Hepatocyte (in vitro differentiated cells): ENCODE measurements around the gene IFFO2. TPM values are rescaled to one million over a fixed set of nuclear protein-coding genes. Genes with fewer than 3 reads are reported as not detected.

Experiments
- DNase-seq: peaks from one replicate; pipeline ENCODE4 v3.0.0-alpha.2; 2016; ENCODE audit warnings: low spot score
- H2AFZ ChIP-seq: fragments of 200-600 bp; sonication (generic); 2 replicates; pipeline ENCODE4 v1.6.0; 2016; ENCODE audit warnings: antibody characterized with exemption, mild to moderate bottlenecking
- H3K27ac ChIP-seq: fragments of 200-600 bp; sonication (generic); 2 replicates; pipeline ENCODE4 v1.5.1; 2016; ENCODE audit warnings: mild to moderate bottlenecking
- H3K27me3 ChIP-seq: fragments of 200-600 bp; sonication (generic); 2 replicates; pipeline ENCODE4 v1.6.1; 2016
- H3K36me3 ChIP-seq: fragments of 200-600 bp; sonication (generic); replicated peaks from 2 replicates; pipeline ENCODE4 v1.5.1; 2016; ENCODE audit warnings: low read depth; ENCODE audit not compliant: insufficient read depth
- H3K4me1 ChIP-seq: fragments of 200-600 bp; sonication (generic); 2 replicates; pipeline ENCODE4 v1.5.1; 2016; ENCODE audit warnings: mild to moderate bottlenecking, moderate library complexity; ENCODE audit not compliant: insufficient read depth
- H3K4me2 ChIP-seq: fragments of 200-600 bp; sonication (generic); 2 replicates; pipeline ENCODE4 v1.6.0; 2016
- H3K4me3 ChIP-seq: fragments of 200-600 bp; sonication (generic); 2 replicates; pipeline ENCODE4 v1.5.1; 2016; ENCODE audit warnings: mild to moderate bottlenecking
- H3K79me2 ChIP-seq: fragments of 200-600 bp; sonication (generic); 2 replicates; pipeline ENCODE4 v1.6.0; 2017; ENCODE audit warnings: mild to moderate bottlenecking
- H3K9me2 ChIP-seq: fragments of 200-600 bp; sonication (generic); replicated peaks from 2 replicates; pipeline ENCODE4 v1.6.0; 2017; ENCODE audit warnings: mild to moderate bottlenecking; ENCODE audit not compliant: insufficient read depth
- H3K9me3 ChIP-seq: fragments of 200-600 bp; sonication (generic); 2 replicates; pipeline ENCODE4 v1.5.1; 2016; ENCODE audit warnings: low read depth, mild to moderate bottlenecking
- H4K20me1 ChIP-seq: fragments of 200-600 bp; sonication (generic); 2 replicates; pipeline ENCODE4 v1.6.0; 2016; ENCODE audit warnings: mild to moderate bottlenecking; ENCODE audit not compliant: insufficient read depth, poor library complexity, severe bottlenecking
- CTCF ChIP-seq: fragments of 200-600 bp; sonication (generic); IDR thresholded peaks from 2 replicates; pipeline ENCODE4 v1.5.1; 2016; ENCODE audit warnings: antibody characterized with exemption, mild to moderate bottlenecking; ENCODE audit not compliant: poor library complexity
- EZH2 ChIP-seq: fragments of 200-600 bp; sonication (generic); IDR thresholded peaks from 2 replicates; pipeline ENCODE4 v1.6.1; 2016; ENCODE audit warnings: antibody characterized with exemption, mild to moderate bottlenecking, borderline replicate concordance
- EZH2phosphoT487 ChIP-seq: fragments of 200-600 bp; sonication (generic); IDR thresholded peaks from one replicate; pipeline ENCODE4 v1.6.1; 2018; ENCODE audit warnings: antibody characterized with exemption, mild to moderate bottlenecking, low read depth, moderate library complexity; ENCODE audit not compliant: unreplicated experiment, severe bottlenecking
- WGBS: methylation state at CpG from one replicate; pipeline ENCODE4 v1.1.6; 2016; ENCODE audit warnings: low lambda C conversion rate; ENCODE audit errors: missing lambda C conversion rate; 5-methylcytosine and 5-hydroxymethylcytosine counted together
- polyA plus RNA-seq: library from polyadenylated mRNA; unstranded; fragments of >200 nt; fragmentation: Nextera tagmentation; extraction: Ambion mirVana; gene quantifications from 2 replicates; pipeline ENCODE4 v1.2.1, GENCODE V29; 2016
- total RNA-seq: library from RNA; depleted of rRNA; stranded (reverse); fragments of >200 nt; gene quantifications from 2 replicates; pipeline ENCODE4 v1.2.3, GENCODE V29; 2014

The IFFO2 gene
- total and polyA plus RNA-seq, 2 experiments from 2014 or later: 0.85 to 7.2 TPM

GRCh38 chr1:18882486-18882885, 74.0 kb downstream of the IFFO2 start:
- Histone ChIP-seq H3K9me2 (no peaks in the 10 kb centered on the region), H3K4me1 (no peaks in the 10 kb centered on the region), H3K27ac (no peak overlapping the region), H4K20me1 (no peaks in the 10 kb centered on the region), H3K4me2 (no peak overlapping the region), H3K27me3 (no peaks in the 10 kb centered on the region), H2AFZ (no peak overlapping the region), H3K79me2 (no peaks in the 10 kb centered on the region), H3K9me3 (no peaks in the 10 kb centered on the region), H3K36me3 (no peaks in the 10 kb centered on the region), H3K4me3 (no peak overlapping the region)
- no peak for TF ChIP-seq CTCF
- TF ChIP-seq EZH2phosphoT487: no peak
- TF ChIP-seq EZH2: no peak
- WGBS: 81% methylated on average over 8 of the region's 8 CpGs
- no peak for DNase-seq

GRCh38 chr1:18881642-18882431, 74.6 kb downstream of the IFFO2 start:
- H3K4me2 ChIP-seq: no peak overlapping the region
- H4K20me1 ChIP-seq: no peaks in the 10 kb centered on the region
- H3K4me3 ChIP-seq: no peak overlapping the region
- TF ChIP-seq EZH2 (no peak), EZH2phosphoT487 (no peak), CTCF (no peak)
- H3K4me1 ChIP-seq: no peaks in the 10 kb centered on the region
- 94% methylated on average over 24 of the region's 24 CpGs for WGBS
- H3K9me3 ChIP-seq: no peaks in the 10 kb centered on the region
- no peak overlapping the region for H2AFZ ChIP-seq
- no peak overlapping the region for H3K27ac ChIP-seq
- H3K27me3 ChIP-seq: no peaks in the 10 kb centered on the region
- H3K36me3 ChIP-seq: no peaks in the 10 kb centered on the region
- no peak for DNase-seq
- H3K9me2 ChIP-seq: no peaks in the 10 kb centered on the region
- H3K79me2 ChIP-seq: no peaks in the 10 kb centered on the region

GRCh38 chr1:18881164-18881563, 75.3 kb downstream of the IFFO2 start:
- DNase-seq: no peak
- Histone ChIP-seq H3K79me2 (no peaks in the 10 kb centered on the region), H3K4me1 (no peaks in the 10 kb centered on the region), H3K9me2 (no peaks in the 10 kb centered on the region), H3K4me2 (no peak overlapping the region), H3K27ac (no peak overlapping the region), H3K27me3 (no peaks in the 10 kb centered on the region), H3K36me3 (no peaks in the 10 kb centered on the region), H3K4me3 (no peak overlapping the region), H4K20me1 (no peaks in the 10 kb centered on the region), H2AFZ (no peak overlapping the region), H3K9me3 (no peaks in the 10 kb centered on the region)
- WGBS: 98% methylated on average over 2 of the region's 2 CpGs
- no peak for TF ChIP-seq EZH2phosphoT487
- TF ChIP-seq EZH2: no peak
- TF ChIP-seq CTCF: no peak
